Skin of body (tissue), 2 donors: ENCODE measurements around the gene SNX8. TPM values are rescaled to one million over a fixed set of nuclear protein-coding genes. Genes with fewer than 3 reads are reported as not detected.

ENCODE experiments used
- DNase-seq: peaks from one replicate; lab custom pipeline; 2025; lab: John Stamatoyannopoulos, UW
- total RNA-seq: library from RNA; depleted of rRNA; stranded (reverse); fragments of >200 nt; gene quantifications from one replicate; pipeline ENCODE4 v1.2.3, GENCODE V29; 2014

The SNX8 gene
- total RNA-seq, 1 donor from 2014 or later = 15.1 TPM

- DNase-seq = no peak
Observed at GRCh38 chr7:2224934-2225333, 89.3 kb downstream of the SNX8 start.

- DNase-seq = no peak
Observed at GRCh38 chr7:2224491-2224928, 89.7 kb downstream of the SNX8 start.

- DNase-seq = no peak
Observed at GRCh38 chr7:2223321-2223720, 90.9 kb downstream of the SNX8 start.

GRCh38 chr7:2222516-2222915 lies 91.7 kb downstream of the SNX8 start:
- DNase-seq = no peak

- DNase-seq = no peak
Observed at GRCh38 chr7:2220954-2221353, 93.3 kb downstream of the SNX8 start.

GRCh38 chr7:2220506-2220905 lies 93.7 kb downstream of the SNX8 start:
- DNase-seq = no peak

GRCh38 chr7:2220030-2220429 lies 94.2 kb downstream of the SNX8 start:
- DNase-seq = no peak

GRCh38 chr7:2219606-2220005 lies 94.6 kb downstream of the SNX8 start:
- no peak for DNase-seq

- DNase-seq = no peak
Observed at GRCh38 chr7:2219136-2219535, 95.1 kb downstream of the SNX8 start.

GRCh38 chr7:2218444-2218785 lies 95.8 kb downstream of the SNX8 start:
- no peak for DNase-seq

GRCh38 chr7:2217716-2218443 lies 96.4 kb downstream of the SNX8 start:
- DNase-seq = no peak

GRCh38 chr7:2217206-2217605 lies 97.0 kb downstream of the SNX8 start:
- no peak for DNase-seq

- DNase-seq = no peak
Observed at GRCh38 chr7:2215851-2216250, 98.4 kb downstream of the SNX8 start.

- DNase-seq = no peak
Observed at GRCh38 chr7:2214636-2215035, 99.6 kb downstream of the SNX8 start.

GRCh38 chr7:2213551-2214215 lies 100.6 kb downstream of the SNX8 start:
- no peak for DNase-seq

GRCh38 chr7:2212906-2213305 lies 101.3 kb downstream of the SNX8 start:
- DNase-seq = no peak

GRCh38 chr7:2211926-2212325 lies 102.3 kb downstream of the SNX8 start:
- DNase-seq = no peak

GRCh38 chr7:2211259-2211880 lies 102.9 kb downstream of the SNX8 start:
- DNase-seq = no peak

GRCh38 chr7:2210551-2211258 lies 103.5 kb downstream of the SNX8 start:
- no peak for DNase-seq

GRCh38 chr7:2209961-2210323 lies 104.3 kb downstream of the SNX8 start:
- no peak for DNase-seq

GRCh38 chr7:2209146-2209960 lies 104.9 kb downstream of the SNX8 start:
- DNase-seq = peak; percentile 20
